Activated T-cell treated with anti-CD3 and anti-CD28 coated beads, Interleukin-2, amount 50 U/mL, for 24 hours (primary cell): ENCODE measurements around the gene BAG5.
"Not testable (repeated sequence)": the region's sequence is repeated elsewhere in the genome, so short reads cannot be mapped to it uniquely, and the experiment has no call there.

Source experiments
- DNase-seq: peaks from one replicate; pipeline ENCODE4 v3.0.0-alpha.2; 2020
- H3K27ac Mint-ChIP-seq: 2 replicates; pipeline ENCODE4 v1.8.0; 2020; ENCODE audit warnings: mild to moderate bottlenecking, mixed read lengths
- H3K27me3 Mint-ChIP-seq: 2 replicates; pipeline ENCODE4 v1.8.0; 2020; ENCODE audit warnings: mixed read lengths
- H3K36me3 Mint-ChIP-seq: 2 replicates; pipeline ENCODE4 v1.8.0; 2020; ENCODE audit warnings: low read depth, mixed read lengths
- H3K4me1 Mint-ChIP-seq: 2 replicates; pipeline ENCODE4 v1.8.0; 2020; ENCODE audit warnings: low read depth, mixed read lengths
- H3K4me3 Mint-ChIP-seq: 2 replicates; pipeline ENCODE4 v1.8.0; 2020; ENCODE audit warnings: mild to moderate bottlenecking, moderate library complexity, mixed read lengths
- H3K9me3 Mint-ChIP-seq: 2 replicates; pipeline ENCODE4 v1.8.0; 2020; ENCODE audit warnings: mixed read lengths

BAG5 gene

DNA sequence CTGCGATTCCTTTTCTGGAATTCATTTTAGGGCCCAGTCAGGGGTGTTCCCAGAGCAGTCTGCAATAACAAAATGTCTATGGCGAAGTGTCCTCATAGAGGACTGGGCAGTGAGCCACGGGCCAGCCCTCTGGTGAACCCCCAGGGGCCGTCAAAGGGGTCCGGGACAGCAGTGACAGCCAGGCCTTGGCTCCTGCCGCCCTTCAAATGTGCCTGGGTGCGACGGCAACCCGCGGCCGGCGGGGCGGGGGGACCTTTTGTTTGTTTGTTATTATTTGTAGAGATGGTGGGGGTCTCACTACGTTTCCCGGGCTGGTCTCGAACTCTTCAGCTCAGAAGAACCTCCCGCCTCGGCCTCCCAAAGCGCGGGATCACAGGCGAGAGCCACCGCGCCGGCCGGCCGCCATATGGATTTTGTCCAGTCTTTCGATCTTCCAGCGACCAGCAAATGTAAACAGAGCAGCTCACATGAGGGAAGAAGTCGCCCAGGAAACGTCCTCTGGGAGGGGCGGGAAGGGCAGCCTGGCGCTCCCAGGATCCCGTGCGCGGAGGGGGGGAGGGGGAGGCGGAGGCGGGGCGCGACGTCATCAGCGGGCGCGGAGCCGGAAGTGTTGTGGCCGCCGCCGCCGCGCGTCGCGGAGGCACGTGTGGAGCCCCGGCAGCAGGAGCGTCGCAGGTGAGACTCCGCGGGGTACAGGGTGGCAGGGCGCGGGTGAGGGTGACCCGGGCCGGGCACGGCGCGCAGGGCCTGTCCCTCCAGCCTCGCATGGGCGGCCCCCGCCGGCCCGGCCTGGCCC, 33.7 kb downstream of the BAG5 start, which contains the start of gene TRMT61A:
Gene TRMT61A (plus strand): TSS at position 610 of the 796 bp plus-strand sequence. CDS start 783 bp downstream, outside the sequence.
- peaks cover 38% of the 10 kb centered on the region for H3K36me3 Mint-ChIP-seq
- no peaks in the 10 kb centered on the region for H3K9me3 Mint-ChIP-seq
- H3K27ac Mint-ChIP-seq, result peak within 1 kb of the TSS; percentile 97
- H3K4me1 Mint-ChIP-seq, result peaks cover 38% of the 10 kb centered on the region
- H3K4me3 Mint-ChIP-seq, result peak within 1 kb of the TSS; percentile 94
- peak; percentile 87 for DNase-seq
- peaks cover 5% of the 10 kb centered on the region for H3K27me3 Mint-ChIP-seq

DNA sequence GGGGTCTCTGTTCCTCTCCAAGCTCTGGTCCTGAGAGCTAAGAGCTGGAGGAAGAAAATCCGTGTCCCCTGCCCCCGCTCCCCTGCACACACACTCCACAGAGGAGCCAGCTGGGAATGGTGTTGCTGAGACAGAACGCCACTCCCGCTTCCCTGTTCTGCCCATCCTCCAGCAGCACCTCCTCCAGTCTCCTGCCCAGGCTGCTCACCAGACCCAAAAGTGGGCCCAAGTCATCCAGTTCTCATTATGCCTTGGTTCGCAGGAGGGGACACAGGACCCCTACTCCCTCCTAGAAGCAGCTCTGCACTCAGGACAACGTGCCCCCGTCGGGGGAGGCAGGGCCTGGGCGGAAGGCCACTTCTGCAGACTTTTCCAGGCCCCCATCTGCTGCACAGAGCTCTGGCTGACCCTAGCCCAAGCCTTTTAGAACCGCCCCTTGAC, 34.3 kb downstream of the BAG5 start:
- no peak for DNase-seq
- Mint-ChIP-seq H3K36me3 (peaks cover 34% of the 10 kb centered on the region), H3K27me3 (peaks cover 12% of the 10 kb centered on the region), H3K4me3 (peak overlapping the region; percentile 94), H3K27ac (peak overlapping the region; percentile 97), H3K9me3 (no peaks in the 10 kb centered on the region), H3K4me1 (peaks cover 38% of the 10 kb centered on the region)

DNA sequence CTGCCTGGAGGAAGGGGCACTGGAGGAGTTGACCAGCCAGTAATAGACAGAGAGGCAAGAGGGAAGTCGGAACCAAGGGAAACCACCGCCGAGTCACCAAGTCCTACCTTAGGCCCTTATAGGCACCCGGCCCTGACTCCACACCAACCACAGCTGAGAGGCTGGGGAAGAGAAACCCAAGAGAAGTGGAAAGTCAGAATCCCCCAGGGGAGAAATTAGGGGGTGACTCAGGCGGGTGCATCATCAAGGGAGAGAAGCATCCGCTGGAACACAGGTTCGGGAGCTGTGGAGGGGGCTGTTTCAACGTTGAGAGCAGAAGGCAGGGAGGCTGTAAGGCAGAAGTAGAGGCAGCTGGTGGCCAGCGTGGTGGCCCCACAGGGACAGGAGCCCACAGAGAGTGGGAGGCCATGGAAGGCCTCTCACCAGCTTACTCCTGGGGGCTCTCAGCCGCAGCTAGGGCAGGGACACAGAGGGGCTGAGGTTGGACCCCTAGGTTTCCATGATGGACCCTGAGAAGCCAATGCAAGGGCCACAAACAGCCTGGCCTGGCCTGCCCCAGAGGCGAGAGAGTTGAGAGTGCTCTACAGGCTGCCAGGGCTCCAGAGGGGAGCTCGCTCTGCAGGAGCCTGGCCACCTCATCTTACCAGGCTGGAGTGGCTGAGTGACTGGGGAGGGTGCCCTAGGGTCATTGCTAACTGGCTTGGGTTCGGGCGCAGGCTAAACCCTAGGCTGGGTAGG, 34.9 kb downstream of the BAG5 start:
- peak overlapping the region; percentile 94 for H3K4me3 Mint-ChIP-seq
- no peaks in the 10 kb centered on the region for H3K9me3 Mint-ChIP-seq
- peaks cover 34% of the 10 kb centered on the region for H3K36me3 Mint-ChIP-seq
- peaks cover 38% of the 10 kb centered on the region for H3K4me1 Mint-ChIP-seq
- DNase-seq, result no peak
- peak overlapping the region; percentile 97 for H3K27ac Mint-ChIP-seq
- H3K27me3 Mint-ChIP-seq, result peaks cover 12% of the 10 kb centered on the region

DNA sequence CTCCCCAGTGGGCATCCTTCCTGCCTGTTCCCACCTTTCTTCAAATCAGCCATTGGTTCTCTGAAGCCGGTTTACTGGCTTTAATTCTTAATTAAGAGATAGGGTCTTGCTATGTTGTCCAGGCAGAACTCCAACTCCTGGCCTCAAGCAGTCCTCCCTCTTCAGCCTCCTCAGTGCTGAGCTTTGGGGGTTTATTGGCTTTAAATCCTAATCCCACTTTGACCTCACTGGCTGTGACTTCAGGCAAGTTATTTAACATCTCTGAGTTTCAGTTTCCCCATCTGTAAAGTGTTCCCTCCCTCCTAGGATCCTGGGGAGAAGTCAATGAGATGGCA, 35.6 kb downstream of the BAG5 start:
- H3K27ac Mint-ChIP-seq, result peak overlapping the region; percentile 69
- peaks cover 40% of the 10 kb centered on the region for H3K4me1 Mint-ChIP-seq
- DNase-seq, result no peak
- peaks cover 28% of the 10 kb centered on the region for H3K36me3 Mint-ChIP-seq
- peaks cover 12% of the 10 kb centered on the region for H3K27me3 Mint-ChIP-seq
- H3K9me3 Mint-ChIP-seq, result no peaks in the 10 kb centered on the region
- H3K4me3 Mint-ChIP-seq, result peak overlapping the region; percentile 94

DNA sequence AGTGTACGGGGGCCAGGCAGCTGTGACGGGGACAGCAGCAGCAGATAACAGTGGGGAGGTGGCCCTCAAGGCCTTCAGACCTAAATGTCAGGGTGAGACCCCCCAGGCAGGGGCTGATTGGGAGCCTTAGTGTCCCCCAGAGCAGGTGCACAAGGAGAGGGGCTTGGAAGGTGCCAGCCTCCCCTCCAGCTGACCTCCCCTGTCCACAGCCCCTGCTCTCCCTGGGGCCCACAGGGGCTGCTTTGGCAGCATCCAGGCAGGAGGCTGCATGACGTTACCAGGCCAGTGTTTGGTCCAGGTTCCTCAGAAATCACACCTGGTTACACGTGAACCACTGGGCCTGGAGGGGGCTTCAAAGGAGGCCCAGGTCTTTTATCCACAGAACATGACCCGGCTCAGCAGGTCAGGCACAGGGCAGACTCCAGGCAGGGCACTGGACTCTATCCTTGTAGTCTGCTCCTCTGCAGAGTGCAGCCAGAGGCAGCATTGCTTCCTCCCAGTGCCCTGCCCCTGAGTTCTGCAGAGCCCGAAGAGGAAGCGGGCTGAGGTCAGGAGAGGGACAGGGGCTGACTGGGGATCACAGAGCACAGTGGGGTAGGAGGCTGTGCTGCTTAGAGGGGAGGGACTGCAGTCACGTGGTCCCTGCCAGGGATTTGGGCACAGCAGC, 36.1 kb downstream of the BAG5 start:
- Mint-ChIP-seq H3K27me3 (peaks cover 12% of the 10 kb centered on the region), H3K4me1 (peaks cover 36% of the 10 kb centered on the region), H3K9me3 (no peaks in the 10 kb centered on the region), H3K36me3 (peaks cover 23% of the 10 kb centered on the region), H3K27ac (no peak overlapping the region), H3K4me3 (no peak overlapping the region)
- no peak for DNase-seq

DNA sequence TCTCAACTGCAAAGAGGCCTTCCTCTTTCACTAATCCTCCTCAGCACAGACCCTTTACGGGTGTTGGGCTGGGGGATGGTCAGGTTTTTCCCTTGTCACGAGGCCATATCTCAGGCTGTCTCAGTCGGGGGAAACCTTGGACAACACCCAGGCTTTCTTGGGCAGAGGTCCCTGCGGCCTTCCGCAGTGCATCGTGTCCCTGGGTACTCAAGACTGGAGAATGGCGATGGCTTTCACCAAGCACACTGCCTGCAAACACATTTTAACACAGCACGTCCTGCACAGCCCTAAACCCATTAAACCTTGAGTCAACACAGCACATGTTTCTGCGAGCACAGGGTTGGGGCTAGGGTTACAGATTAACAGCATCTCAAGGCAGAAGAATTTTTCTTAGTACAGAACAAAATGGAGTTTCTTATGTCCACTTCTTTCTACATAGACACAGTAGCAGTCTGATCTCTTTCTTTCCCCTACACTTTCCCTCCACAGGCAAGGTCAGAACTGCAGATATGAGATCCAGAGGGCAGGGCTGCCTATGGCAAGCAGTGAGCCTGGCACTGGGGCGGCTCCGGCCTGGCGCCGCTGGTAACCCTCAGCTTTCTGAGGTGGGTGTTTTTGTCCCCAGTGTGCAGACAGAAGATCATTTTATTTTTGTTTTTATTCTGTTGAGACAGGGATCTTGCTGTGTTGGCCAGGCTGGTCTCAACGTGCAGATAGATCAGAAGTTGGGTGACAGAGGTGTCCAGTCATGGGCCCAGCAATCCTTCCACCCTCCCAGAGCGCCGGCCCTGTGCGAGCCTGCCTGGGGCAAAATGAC, 36.8 kb downstream of the BAG5 start:
- H3K4me3 Mint-ChIP-seq, DNase-seq, H3K9me3 Mint-ChIP-seq, H3K27ac Mint-ChIP-seq: not testable (repeated sequence)
- peaks cover 29% of the 10 kb centered on the region for H3K4me1 Mint-ChIP-seq
- H3K27me3 Mint-ChIP-seq, result peaks cover 12% of the 10 kb centered on the region
- peaks cover 15% of the 10 kb centered on the region for H3K36me3 Mint-ChIP-seq

DNA sequence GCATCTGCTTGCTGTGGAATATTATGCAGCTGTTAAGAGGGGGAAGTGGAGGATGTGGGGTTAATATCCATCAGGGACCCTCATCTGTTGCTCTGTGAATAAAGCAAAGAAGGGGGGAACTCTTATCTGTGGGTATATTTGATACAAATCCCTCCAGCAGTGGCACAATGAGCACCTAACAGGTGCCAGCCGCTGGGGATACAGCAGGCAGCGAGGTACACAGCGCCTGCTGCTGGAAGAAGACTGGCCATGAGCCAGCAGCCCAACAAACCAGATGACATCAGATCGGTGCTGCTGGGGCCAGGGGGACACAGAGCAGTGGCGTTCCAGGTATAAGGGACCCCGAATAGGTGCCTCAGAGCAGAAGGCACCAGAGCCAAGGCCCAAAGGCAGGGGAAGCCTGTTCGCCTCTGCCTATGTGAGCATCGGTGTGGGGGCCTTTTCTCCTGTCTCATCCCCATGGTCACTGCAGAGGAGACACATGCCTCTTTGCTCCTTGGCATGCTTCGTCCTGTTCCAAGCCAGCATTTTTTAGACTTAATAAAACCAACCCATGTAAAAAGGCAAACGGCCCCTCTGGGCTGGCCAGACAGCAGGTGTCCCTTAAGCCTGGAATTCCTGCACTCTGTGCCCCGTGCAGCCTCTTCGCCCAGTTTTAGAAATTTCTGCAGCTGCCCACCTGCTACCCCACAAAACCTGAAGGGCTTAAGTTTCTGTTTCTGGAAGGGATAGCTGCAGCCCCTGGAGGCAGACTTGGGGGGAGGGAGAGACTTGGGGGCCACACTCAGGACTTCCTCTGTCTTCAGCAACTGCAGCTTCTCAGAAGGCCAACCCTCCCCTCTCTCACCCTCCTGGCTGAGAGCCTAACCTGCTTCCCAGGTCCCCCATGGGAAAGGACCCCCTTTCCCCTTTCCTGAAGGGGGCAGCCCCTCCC, 38.2 kb downstream of the BAG5 start:
- Mint-ChIP-seq H3K4me3 (no peak overlapping the region), H3K36me3 (peaks cover 2% of the 10 kb centered on the region), H3K9me3 (no peaks in the 10 kb centered on the region), H3K27me3 (peaks cover 21% of the 10 kb centered on the region), H3K27ac (no peak overlapping the region), H3K4me1 (peaks cover 24% of the 10 kb centered on the region)
- DNase-seq, result no peak

DNA sequence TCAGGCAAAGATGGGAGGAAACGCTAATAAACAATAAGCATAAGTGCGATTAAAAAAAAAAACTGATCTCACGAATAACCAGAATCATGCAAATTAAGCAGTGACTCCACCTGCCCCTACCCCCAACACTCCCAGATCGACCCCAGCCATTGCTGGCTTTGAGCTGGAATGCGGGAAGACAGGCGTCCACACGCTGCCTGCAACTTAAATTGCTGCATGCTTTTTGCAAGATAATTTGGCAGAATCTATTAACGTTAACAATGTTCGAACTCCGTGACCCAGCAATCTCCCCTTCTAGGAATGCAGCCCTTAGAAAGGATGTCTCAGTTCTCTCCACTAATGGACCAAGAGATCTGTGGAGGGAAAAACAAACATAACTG, 38.9 kb downstream of the BAG5 start:
- H3K4me1 Mint-ChIP-seq, result peaks cover 24% of the 10 kb centered on the region
- H3K4me3 Mint-ChIP-seq, result no peak overlapping the region

DNA sequence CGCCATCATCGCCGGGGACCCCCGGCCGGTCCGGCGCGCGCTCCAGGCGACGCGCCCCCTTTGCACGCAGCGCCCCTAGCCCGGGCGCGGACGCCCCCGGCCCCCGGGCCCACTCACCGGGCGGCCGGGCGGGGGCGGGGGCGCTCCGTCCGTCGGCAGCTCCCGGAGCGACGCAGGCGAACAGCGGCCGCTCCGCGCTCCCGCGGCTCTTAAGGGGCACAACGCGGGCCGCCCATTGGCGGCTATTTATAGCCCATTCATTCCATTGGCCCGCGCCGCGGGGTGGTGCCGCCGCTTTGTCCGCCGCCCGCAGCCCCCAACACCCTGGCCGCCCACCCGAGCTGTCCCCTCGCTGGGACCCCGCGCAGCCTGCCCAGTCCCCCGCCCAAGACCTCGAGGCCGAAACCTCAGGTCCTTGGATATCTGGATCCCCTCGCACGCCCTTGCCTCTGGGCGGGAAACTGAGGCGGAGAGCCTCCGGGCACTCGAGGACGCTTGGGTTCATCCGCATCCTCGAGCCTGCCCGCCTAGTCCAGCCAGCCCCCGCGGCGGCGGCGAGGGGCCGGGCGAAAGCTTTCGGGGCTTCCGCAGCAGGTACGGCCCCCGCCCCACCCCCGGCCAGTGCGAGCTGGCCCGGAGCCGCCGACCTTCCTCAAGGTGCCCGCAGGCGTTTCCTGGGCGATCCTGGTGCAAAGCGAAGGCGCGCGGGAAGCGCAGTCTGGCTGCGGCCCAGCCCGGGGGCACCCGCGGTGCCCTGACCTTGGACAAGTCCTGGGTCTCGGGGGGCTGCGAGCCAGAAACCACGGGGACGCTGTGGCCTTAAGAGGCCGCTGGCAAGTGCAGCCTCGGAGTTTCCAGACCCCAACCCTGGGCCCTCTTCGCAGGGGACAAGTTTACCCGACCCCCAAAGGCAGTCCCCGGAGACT, 39.5 kb downstream of the BAG5 start, which contains the start of gene CKB:
Gene CKB (minus strand): TSS at position 182 of the 926 bp plus-strand sequence. CDS start 337 bp downstream, outside the sequence.
- DNase-seq, result no peak
- Mint-ChIP-seq H3K9me3 (no peaks in the 10 kb centered on the region), H3K4me3 (peak within 1 kb of the TSS; percentile 36), H3K27me3 (peaks cover 26% of the 10 kb centered on the region), H3K4me1 (peaks cover 20% of the 10 kb centered on the region), H3K36me3 (no peaks in the 10 kb centered on the region), H3K27ac (peak within 1 kb of the TSS; percentile 18)

More for the DNA sequence above, 38.9 kb downstream of the BAG5 start:
- Mint-ChIP-seq H3K27ac (no peak overlapping the region), H3K9me3 (no peaks in the 10 kb centered on the region), H3K36me3 (no peaks in the 10 kb centered on the region), H3K27me3 (peaks cover 26% of the 10 kb centered on the region)
- DNase-seq, result no peak

DNA sequence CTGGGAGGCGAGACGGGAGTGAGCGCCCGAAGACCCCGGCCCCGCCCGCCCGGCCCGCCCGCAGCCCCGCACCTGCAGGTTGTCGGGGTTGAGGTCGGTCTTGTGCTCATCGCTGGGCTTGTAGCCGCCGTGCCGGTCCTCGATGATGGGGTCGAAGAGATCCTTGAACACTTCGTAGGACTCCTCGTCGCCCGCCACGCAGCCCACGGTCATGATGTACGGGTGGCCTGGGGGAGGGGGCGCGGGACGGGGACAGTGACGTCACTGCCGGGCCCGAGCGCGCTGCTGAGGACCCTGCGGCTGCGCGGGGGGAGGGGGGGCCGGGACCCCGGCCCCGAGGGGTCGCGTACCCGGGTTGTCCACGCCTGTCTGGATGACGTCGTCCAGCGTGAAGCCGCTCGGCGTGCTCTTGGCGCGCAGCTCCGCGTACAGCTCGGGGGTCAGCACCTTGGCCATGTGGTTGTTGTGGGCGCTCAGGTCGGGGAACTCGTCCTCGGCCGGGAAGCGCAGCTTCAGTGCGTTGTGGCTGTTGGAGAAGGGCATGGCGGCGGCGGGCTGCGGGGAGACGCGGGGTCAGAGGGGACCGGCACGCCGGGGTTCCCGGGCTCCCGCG, 40.4 kb downstream of the BAG5 start:
- Mint-ChIP-seq H3K9me3 (no peaks in the 10 kb centered on the region), H3K36me3 (no peaks in the 10 kb centered on the region), H3K4me3 (peak overlapping the region; percentile 36), H3K27ac (peak overlapping the region; percentile 18), H3K27me3 (peaks cover 26% of the 10 kb centered on the region), H3K4me1 (peaks cover 12% of the 10 kb centered on the region)
- no peak for DNase-seq

DNA sequence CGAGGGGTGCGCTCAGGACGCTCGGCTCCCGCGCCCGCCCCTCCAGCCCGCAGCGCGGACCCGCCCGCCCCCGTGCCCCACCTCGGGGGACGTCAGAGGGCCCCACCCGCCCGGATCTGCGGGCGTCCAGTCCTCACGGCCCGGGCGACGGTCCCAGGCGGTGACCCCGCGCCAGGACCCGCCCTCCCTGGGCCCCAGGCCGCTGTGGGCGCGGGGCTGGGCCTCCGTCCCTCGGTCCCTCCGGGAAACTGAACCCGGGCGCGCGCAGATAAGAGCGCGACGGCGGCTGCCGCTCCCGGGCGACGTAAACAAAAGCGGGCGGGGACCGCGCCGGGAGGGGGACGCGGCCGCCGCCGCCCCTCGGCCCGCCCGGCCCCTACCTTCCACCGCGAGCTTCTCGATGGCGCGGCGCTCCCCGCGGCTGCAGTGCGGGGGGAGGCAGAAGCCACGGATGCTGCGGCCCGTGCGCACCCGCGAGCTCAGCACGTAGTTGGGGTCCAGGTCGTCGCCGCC, 41.0 kb downstream of the BAG5 start:
- Mint-ChIP-seq H3K4me1 (peaks cover 11% of the 10 kb centered on the region), H3K9me3 (no peaks in the 10 kb centered on the region), H3K36me3 (no peaks in the 10 kb centered on the region), H3K27me3 (peaks cover 26% of the 10 kb centered on the region), H3K27ac (no peak overlapping the region), H3K4me3 (peak overlapping the region; percentile 47)
- no peak for DNase-seq
